Astrocyte of the spinal cord (primary cell): Measurements from ENCODE around the gene ARID4B.
"Not testable (repeated sequence)": the region's sequence is repeated elsewhere in the genome, so short reads cannot be mapped to it uniquely, and the experiment has no call there.

Experiments
- DNase-seq: peaks from one replicate; pipeline ENCODE4 v3.0.0; 2011; ENCODE audit warnings: low read depth, low spot score
- H3K4me3 ChIP-seq: 2 replicates; pipeline ENCODE4 v1.5.1; 2011; ENCODE audit warnings: low read depth, mild to moderate bottlenecking, low read length, moderate library complexity
- CTCF ChIP-seq: IDR thresholded peaks from 2 replicates; pipeline ENCODE4 v1.5.1; 2012; ENCODE audit warnings: low read depth, mild to moderate bottlenecking, low read length, inconsistent platforms
- in situ Hi-C: cut with HindIII; loops from 2 replicates; pipeline ENCODE4 v1.10.0; 2017; ENCODE audit warnings: low sequenced_read_pairs

The ARID4B gene

GRCh38 chr1:235160383-235160956 is 167.5 kb downstream of the ARID4B start:
- no peak for TF ChIP-seq CTCF
- peak; percentile 72 for DNase-seq
- in situ Hi-C loops = no loop called here
- peak overlapping the region; percentile 94 for H3K4me3 ChIP-seq

GRCh38 chr1:235159930-235160329 is 168.0 kb downstream of the ARID4B start:
- H3K4me3 ChIP-seq = peak overlapping the region; percentile 94
- DNase-seq, in situ Hi-C loops: not testable (repeated sequence)

DNA sequence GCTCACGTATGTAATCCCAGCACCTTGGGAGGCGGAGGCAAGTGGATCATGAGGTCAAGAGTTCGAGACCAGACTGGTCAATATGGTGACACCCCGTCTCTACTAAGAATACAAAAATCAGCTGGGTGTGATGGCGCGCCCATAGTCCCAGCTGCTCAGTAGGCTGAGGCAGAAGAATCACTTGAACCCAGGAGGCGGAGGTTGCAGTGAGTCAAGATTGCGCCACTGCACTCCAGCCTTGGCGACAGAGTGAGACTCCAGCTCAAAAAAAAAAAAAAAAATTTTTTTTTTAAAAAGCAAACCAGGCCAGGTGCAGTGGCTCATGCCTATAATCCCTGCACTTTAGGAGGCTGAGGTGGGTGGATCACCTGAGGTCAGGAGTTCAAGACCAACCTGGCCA is 168.7 kb downstream of the ARID4B start:
- in situ Hi-C loops = not testable (repeated sequence)

GRCh38 chr1:235158680-235159079 is 169.3 kb downstream of the ARID4B start:
- TF ChIP-seq CTCF = no peak
- in situ Hi-C loops = no loop called here

More for the DNA sequence above, 168.7 kb downstream of the ARID4B start:
- not testable (repeated sequence) for DNase-seq, H3K4me3 ChIP-seq

GRCh38 chr1:235157150-235157549 is 170.8 kb downstream of the ARID4B start:
- no peak for DNase-seq
- in situ Hi-C loops = no loop called here
- H3K4me3 ChIP-seq = no peak overlapping the region
- no peak for TF ChIP-seq CTCF

More at GRCh38 chr1:235158680-235159079, 169.3 kb downstream of the ARID4B start:
- DNase-seq = no peak
- H3K4me3 ChIP-seq = no peak overlapping the region

DNA sequence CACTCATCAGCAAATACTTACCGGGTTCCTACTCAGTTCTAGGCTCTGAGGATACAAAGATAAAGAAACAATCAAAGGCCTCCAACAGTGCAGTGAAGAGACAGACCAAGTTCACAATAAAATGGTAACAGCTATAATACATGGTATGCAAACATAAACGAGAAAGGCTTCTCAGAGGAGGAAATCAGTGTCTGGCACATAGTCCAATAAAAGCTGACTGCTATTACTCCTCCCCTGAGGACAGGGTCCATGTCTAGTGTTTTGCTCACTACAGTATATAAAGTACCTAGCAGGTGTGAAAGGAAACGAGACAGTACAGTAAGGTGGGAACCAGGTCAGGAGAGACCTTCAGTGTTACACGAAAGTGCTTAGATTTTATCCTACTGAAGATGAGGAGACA is 171.2 kb downstream of the ARID4B start:
- DNase-seq = no peak
- TF ChIP-seq CTCF = no peak
- in situ Hi-C loops = no loop called here
- H3K4me3 ChIP-seq = no peak overlapping the region

DNA sequence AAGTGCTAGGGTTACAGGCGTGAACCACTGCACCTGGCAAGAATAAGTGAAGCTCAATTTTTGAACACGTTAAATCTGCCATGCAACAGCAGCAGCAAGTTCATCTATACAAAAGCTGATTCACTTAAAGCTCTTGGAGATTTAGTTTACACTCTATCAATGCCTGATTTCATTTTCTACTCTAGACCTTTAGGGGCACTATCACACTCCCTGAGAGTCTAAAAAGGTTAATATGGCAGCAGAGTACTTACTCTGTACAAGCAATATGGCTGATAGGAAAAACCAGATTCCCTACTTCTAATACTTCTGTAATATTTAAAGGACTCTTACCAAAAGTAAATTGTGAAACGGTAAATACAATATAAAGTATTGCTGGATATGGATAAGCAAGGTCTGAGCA is 171.7 kb downstream of the ARID4B start:
- TF ChIP-seq CTCF = no peak
- in situ Hi-C loops = no loop called here
- no peak for DNase-seq
- no peak overlapping the region for H3K4me3 ChIP-seq

DNA sequence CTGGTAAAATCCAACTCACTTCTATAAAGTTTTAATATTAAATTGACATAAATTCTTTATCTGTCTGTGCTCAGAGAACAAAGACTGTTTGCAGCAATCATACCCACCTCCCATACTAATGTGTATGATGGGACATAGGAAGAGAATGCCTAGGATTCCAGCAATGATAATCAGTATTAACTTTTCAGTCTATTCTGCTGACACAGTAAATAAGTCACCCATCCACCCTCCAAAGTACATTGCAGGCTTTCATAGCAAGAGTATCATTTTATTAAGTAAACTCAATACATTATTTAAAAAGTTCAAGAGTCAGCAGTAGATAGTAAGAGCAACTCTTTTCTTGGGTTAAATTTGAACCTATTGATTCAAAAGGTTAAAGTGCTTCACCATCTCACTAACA is 175.7 kb downstream of the ARID4B start:
- no peak for DNase-seq
- in situ Hi-C loops = no loop called here
- no peak for TF ChIP-seq CTCF
- no peak overlapping the region for H3K4me3 ChIP-seq
